WTC11 (cell line): ENCODE measurements around the gene ARHGAP29. TPM values are rescaled to one million over a fixed set of nuclear protein-coding genes. Genes with fewer than 3 reads are reported as not detected.

Experiments used
- ATAC-seq: fragments of 200-7000 bp; cut with Tn5 transposase; 2 replicates; pipeline ENCODE4 v1.10.0; 2021; ENCODE audit warnings: mild to moderate bottlenecking, moderate library complexity
- CTCF ChIA-PET: fragments of 300-600 bp; sonication (Branson Sonifier 250); formaldehyde crosslinking; loops from one replicate; lab custom pipeline; 2021; ENCODE audit warnings: antibody characterized with exemption; lab: Charles Lee
- POLR2A ChIA-PET: fragments of 350-600 bp; sonication (Branson Sonifier 250); formaldehyde crosslinking; loops from one replicate; lab custom pipeline; 2021; ENCODE audit warnings: antibody characterized with exemption; lab: Charles Lee
- DNase-seq: peaks from one replicate; pipeline ENCODE4 v3.0.0; 2021; ENCODE audit warnings: low spot score
- H3K27ac Mint-ChIP-seq: 2 replicates; pipeline ENCODE4 v1.8.0; 2021; ENCODE audit warnings: mixed read lengths
- H3K27me3 Mint-ChIP-seq: 2 replicates; pipeline ENCODE4 v1.8.0; 2021; ENCODE audit warnings: low read depth, mild to moderate bottlenecking, moderate library complexity, mixed read lengths
- H3K36me3 Mint-ChIP-seq: 2 replicates; pipeline ENCODE4 v1.8.0; 2021; ENCODE audit warnings: mixed read lengths
- H3K4me1 Mint-ChIP-seq: 2 replicates; pipeline ENCODE4 v1.8.0; 2022; ENCODE audit warnings: mixed read lengths
- H3K4me3 Mint-ChIP-seq: 2 replicates; pipeline ENCODE4 v1.8.0; 2021; ENCODE audit warnings: mild to moderate bottlenecking, moderate library complexity, mixed read lengths
- H3K9me3 Mint-ChIP-seq: 2 replicates; pipeline ENCODE4 v1.8.0; 2021; ENCODE audit warnings: mixed read lengths
- ETV6 ChIP-seq: sonication (generic); formaldehyde crosslinking; IDR thresholded peaks from 2 replicates; pipeline ENCODE4 v1.8.1; 2022; ENCODE audit warnings: mild to moderate bottlenecking, missing genetic modification reagents
- FOXJ3 ChIP-seq: sonication (generic); formaldehyde crosslinking; IDR thresholded peaks from 2 replicates; pipeline ENCODE4 v1.9.0; 2021; ENCODE audit warnings: missing genetic modification reagents, mild to moderate bottlenecking, borderline replicate concordance
- FOXP1 ChIP-seq: sonication (generic); formaldehyde crosslinking; IDR thresholded peaks from 2 replicates; pipeline ENCODE4 v1.8.0; 2022; ENCODE audit warnings: missing genetic modification reagents, mild to moderate bottlenecking, moderate library complexity, borderline replicate concordance
- GRHL2 ChIP-seq: fragments of 250-450 bp; sonication (Bioruptor Pico); IDR thresholded peaks from 2 replicates; pipeline ENCODE4 v1.8.0; 2022; ENCODE audit warnings: mild to moderate bottlenecking, moderate library complexity; ENCODE audit not compliant: insufficient replicate concordance, severe bottlenecking
- JUN ChIP-seq: sonication (generic); formaldehyde crosslinking; IDR thresholded peaks from 2 replicates; pipeline ENCODE4 v1.8.0; 2023; ENCODE audit warnings: mild to moderate bottlenecking, missing genetic modification reagents
- NR1H2 ChIP-seq: sonication (generic); formaldehyde crosslinking; IDR thresholded peaks from 2 replicates; pipeline ENCODE4 v1.9.0; 2021; ENCODE audit warnings: mild to moderate bottlenecking, moderate library complexity, missing genetic modification reagents
- NR3C1 ChIP-seq: sonication (generic); formaldehyde crosslinking; conservative IDR thresholded peaks from 2 replicates; pipeline ENCODE4 v1.8.1; 2023; ENCODE audit warnings: low read depth, mild to moderate bottlenecking, missing genetic modification reagents
- RELA ChIP-seq: sonication (generic); formaldehyde crosslinking; IDR thresholded peaks from 2 replicates; pipeline ENCODE4 v1.8.1; 2022; ENCODE audit warnings: missing genetic modification reagents, mild to moderate bottlenecking, borderline replicate concordance
- SMAD4 ChIP-seq: sonication (generic); formaldehyde crosslinking; IDR thresholded peaks from 2 replicates; pipeline ENCODE4 v1.8.0; 2022; ENCODE audit warnings: mild to moderate bottlenecking, missing genetic modification reagents
- SOX15 ChIP-seq: fragments of 250-450 bp; sonication (Bioruptor Pico); IDR thresholded peaks from 2 replicates; pipeline ENCODE4 v1.9.0; 2021; ENCODE audit warnings: mild to moderate bottlenecking
- ZNF219 ChIP-seq: sonication (generic); formaldehyde crosslinking; IDR thresholded peaks from 2 replicates; pipeline ENCODE4 v1.8.0; 2023; ENCODE audit warnings: missing genetic modification reagents, mild to moderate bottlenecking, borderline replicate concordance
- ZNF423 ChIP-seq: fragments of 250-450 bp; sonication (Bioruptor Pico); IDR thresholded peaks from 2 replicates; pipeline ENCODE4 v2.1.2; 2022; ENCODE audit warnings: mild to moderate bottlenecking, moderate library complexity
- total RNA-seq: library from RNA; stranded (reverse); gene quantifications from 3 replicates; pipeline ENCODE4 v1.2.3, GENCODE V29; 2021
- TF ChIP-seq, protein P1 (sequence below): sonication (generic); formaldehyde crosslinking; IDR thresholded peaks from 2 replicates; pipeline ENCODE4 v1.8.1; 2022; ENCODE audit warnings: low read depth, mild to moderate bottlenecking, moderate library complexity, missing genetic modification reagents, borderline replicate concordance
- TF ChIP-seq, protein P2 (sequence below): sonication (generic); formaldehyde crosslinking; IDR thresholded peaks from 2 replicates; pipeline ENCODE4 v1.8.0; 2022; ENCODE audit warnings: mild to moderate bottlenecking, missing genetic modification reagents
- TF ChIP-seq, protein P3 (sequence below): fragments of 250-450 bp; sonication (Bioruptor Pico); IDR thresholded peaks from 2 replicates; pipeline ENCODE4 v1.9.0; 2021; ENCODE audit warnings: mild to moderate bottlenecking
- TF ChIP-seq, protein P4 (sequence below): sonication (generic); formaldehyde crosslinking; IDR thresholded peaks from 2 replicates; pipeline ENCODE4 v1.8.0; 2022; ENCODE audit warnings: mild to moderate bottlenecking, missing genetic modification reagents
- TF ChIP-seq, protein P5 (sequence below): sonication (generic); formaldehyde crosslinking; IDR thresholded peaks from 2 replicates; pipeline ENCODE4 v1.8.0; 2023; ENCODE audit warnings: mild to moderate bottlenecking, missing genetic modification reagents
- TF ChIP-seq, protein P6 (sequence below): fragments of 250-450 bp; sonication (Bioruptor Pico); IDR thresholded peaks from 2 replicates; pipeline ENCODE4 v1.9.0; 2021; ENCODE audit warnings: mild to moderate bottlenecking, borderline replicate concordance
- TF ChIP-seq, protein P7 (sequence below): fragments of 250-450 bp; sonication (Bioruptor Pico); IDR thresholded peaks from 2 replicates; pipeline ENCODE4 v1.9.0; 2021; ENCODE audit warnings: moderate library complexity, mild to moderate bottlenecking, inconsistent platforms, borderline replicate concordance
- TF ChIP-seq, protein P8 (sequence below): sonication (generic); formaldehyde crosslinking; IDR thresholded peaks from 2 replicates; pipeline ENCODE4 v1.8.0; 2022; ENCODE audit warnings: mild to moderate bottlenecking, missing genetic modification reagents
- TF ChIP-seq, protein P9 (sequence below): sonication (generic); formaldehyde crosslinking; IDR thresholded peaks from 2 replicates; pipeline ENCODE4 v1.8.1; 2023; ENCODE audit warnings: mild to moderate bottlenecking, missing genetic modification reagents

ARHGAP29 gene
- total RNA-seq, 1 experiment from 2014 or later: 6.6 TPM

DNA sequence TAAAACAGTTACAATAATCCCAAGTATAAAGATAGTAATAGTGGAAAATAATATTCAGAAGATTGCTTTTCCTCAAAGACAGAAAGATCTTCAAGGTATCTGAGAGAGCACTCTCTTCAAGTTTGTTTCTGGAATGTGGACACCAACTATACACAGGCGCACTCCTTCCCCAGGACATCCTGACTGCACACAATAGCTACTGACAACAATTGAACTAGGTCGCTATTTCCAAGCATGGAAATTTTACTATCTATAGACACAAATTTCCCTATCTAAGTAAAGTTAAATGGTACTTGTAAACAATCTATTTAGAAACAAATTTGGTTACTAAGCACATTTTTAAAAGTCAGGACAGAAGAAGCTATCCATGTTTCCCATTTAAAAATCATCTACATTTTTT, 19.1 kb downstream of the ARHGAP29 start (continued):
- TF ChIP-seq, protein P1, sequence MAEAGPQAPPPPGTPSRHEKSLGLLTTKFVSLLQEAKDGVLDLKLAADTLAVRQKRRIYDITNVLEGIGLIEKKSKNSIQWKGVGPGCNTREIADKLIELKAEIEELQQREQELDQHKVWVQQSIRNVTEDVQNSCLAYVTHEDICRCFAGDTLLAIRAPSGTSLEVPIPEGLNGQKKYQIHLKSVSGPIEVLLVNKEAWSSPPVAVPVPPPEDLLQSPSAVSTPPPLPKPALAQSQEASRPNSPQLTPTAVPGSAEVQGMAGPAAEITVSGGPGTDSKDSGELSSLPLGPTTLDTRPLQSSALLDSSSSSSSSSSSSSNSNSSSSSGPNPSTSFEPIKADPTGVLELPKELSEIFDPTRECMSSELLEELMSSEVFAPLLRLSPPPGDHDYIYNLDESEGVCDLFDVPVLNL (CRISPR knock-in tag): no peak
- TF ChIP-seq, protein P2, sequence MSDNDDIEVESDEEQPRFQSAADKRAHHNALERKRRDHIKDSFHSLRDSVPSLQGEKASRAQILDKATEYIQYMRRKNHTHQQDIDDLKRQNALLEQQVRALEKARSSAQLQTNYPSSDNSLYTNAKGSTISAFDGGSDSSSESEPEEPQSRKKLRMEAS: no peak
- TF ChIP-seq SMAD4 (CRISPR knock-in tag) (no peak), GRHL2 (CRISPR knock-in tag) (no peak), RELA (CRISPR knock-in tag) (no peak), ZNF219 (no peak), FOXJ3 (CRISPR knock-in tag) (no peak)
- TF ChIP-seq, all 79 proteins: peak for 0

DNA sequence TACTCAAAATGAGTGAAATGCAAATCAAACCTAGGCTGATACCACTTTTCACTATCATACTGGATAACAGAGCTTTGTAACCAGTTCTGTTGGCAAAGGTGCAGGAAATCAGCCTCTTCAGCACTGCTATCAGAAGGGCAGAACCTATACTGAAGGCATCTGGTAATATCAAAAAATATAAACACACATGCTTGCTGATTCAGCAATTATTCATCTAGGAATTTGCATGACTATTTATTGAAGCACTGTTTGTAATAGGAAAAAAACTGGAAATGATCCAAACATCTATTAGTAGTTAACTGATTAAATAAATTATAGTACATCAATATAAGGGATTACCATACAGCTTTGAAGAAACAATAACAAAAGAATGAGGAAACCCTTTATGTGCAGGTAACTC, 21.4 kb downstream of the ARHGAP29 start:
- Mint-ChIP-seq H3K9me3 (no peaks in the 10 kb centered on the region), H3K36me3 (no peaks in the 10 kb centered on the region), H3K4me3 (no peak overlapping the region), H3K27ac (no peak overlapping the region), H3K4me1 (peaks cover 8% of the 10 kb centered on the region), H3K27me3 (no peaks in the 10 kb centered on the region)
- TF ChIP-seq FOXP1 (CRISPR knock-in tag) (no peak), NR1H2 (CRISPR knock-in tag) (no peak), JUN (CRISPR knock-in tag) (no peak), NR3C1 (CRISPR knock-in tag) (no peak), ZNF423 (CRISPR knock-in tag) (no peak), ETV6 (CRISPR knock-in tag) (no peak), SOX15 (CRISPR knock-in tag) (no peak), ZNF219 (no peak), RELA (CRISPR knock-in tag) (no peak)
- TF ChIP-seq, protein P3, sequence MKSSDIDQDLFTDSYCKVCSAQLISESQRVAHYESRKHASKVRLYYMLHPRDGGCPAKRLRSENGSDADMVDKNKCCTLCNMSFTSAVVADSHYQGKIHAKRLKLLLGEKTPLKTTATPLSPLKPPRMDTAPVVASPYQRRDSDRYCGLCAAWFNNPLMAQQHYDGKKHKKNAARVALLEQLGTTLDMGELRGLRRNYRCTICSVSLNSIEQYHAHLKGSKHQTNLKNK (CRISPR knock-in tag): no peak
- TF ChIP-seq, protein P4, sequence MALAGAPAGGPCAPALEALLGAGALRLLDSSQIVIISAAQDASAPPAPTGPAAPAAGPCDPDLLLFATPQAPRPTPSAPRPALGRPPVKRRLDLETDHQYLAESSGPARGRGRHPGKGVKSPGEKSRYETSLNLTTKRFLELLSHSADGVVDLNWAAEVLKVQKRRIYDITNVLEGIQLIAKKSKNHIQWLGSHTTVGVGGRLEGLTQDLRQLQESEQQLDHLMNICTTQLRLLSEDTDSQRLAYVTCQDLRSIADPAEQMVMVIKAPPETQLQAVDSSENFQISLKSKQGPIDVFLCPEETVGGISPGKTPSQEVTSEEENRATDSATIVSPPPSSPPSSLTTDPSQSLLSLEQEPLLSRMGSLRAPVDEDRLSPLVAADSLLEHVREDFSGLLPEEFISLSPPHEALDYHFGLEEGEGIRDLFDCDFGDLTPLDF: no peak
- TF ChIP-seq, protein P5, sequence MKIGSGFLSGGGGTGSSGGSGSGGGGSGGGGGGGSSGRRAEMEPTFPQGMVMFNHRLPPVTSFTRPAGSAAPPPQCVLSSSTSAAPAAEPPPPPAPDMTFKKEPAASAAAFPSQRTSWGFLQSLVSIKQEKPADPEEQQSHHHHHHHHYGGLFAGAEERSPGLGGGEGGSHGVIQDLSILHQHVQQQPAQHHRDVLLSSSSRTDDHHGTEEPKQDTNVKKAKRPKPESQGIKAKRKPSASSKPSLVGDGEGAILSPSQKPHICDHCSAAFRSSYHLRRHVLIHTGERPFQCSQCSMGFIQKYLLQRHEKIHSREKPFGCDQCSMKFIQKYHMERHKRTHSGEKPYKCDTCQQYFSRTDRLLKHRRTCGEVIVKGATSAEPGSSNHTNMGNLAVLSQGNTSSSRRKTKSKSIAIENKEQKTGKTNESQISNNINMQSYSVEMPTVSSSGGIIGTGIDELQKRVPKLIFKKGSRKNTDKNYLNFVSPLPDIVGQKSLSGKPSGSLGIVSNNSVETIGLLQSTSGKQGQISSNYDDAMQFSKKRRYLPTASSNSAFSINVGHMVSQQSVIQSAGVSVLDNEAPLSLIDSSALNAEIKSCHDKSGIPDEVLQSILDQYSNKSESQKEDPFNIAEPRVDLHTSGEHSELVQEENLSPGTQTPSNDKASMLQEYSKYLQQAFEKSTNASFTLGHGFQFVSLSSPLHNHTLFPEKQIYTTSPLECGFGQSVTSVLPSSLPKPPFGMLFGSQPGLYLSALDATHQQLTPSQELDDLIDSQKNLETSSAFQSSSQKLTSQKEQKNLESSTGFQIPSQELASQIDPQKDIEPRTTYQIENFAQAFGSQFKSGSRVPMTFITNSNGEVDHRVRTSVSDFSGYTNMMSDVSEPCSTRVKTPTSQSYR (CRISPR knock-in tag): no peak
- TF ChIP-seq, protein P6, sequence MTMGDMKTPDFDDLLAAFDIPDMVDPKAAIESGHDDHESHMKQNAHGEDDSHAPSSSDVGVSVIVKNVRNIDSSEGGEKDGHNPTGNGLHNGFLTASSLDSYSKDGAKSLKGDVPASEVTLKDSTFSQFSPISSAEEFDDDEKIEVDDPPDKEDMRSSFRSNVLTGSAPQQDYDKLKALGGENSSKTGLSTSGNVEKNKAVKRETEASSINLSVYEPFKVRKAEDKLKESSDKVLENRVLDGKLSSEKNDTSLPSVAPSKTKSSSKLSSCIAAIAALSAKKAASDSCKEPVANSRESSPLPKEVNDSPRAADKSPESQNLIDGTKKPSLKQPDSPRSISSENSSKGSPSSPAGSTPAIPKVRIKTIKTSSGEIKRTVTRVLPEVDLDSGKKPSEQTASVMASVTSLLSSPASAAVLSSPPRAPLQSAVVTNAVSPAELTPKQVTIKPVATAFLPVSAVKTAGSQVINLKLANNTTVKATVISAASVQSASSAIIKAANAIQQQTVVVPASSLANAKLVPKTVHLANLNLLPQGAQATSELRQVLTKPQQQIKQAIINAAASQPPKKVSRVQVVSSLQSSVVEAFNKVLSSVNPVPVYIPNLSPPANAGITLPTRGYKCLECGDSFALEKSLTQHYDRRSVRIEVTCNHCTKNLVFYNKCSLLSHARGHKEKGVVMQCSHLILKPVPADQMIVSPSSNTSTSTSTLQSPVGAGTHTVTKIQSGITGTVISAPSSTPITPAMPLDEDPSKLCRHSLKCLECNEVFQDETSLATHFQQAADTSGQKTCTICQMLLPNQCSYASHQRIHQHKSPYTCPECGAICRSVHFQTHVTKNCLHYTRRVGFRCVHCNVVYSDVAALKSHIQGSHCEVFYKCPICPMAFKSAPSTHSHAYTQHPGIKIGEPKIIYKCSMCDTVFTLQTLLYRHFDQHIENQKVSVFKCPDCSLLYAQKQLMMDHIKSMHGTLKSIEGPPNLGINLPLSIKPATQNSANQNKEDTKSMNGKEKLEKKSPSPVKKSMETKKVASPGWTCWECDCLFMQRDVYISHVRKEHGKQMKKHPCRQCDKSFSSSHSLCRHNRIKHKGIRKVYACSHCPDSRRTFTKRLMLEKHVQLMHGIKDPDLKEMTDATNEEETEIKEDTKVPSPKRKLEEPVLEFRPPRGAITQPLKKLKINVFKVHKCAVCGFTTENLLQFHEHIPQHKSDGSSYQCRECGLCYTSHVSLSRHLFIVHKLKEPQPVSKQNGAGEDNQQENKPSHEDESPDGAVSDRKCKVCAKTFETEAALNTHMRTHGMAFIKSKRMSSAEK (CRISPR knock-in tag): no peak
- TF ChIP-seq, protein P7, sequence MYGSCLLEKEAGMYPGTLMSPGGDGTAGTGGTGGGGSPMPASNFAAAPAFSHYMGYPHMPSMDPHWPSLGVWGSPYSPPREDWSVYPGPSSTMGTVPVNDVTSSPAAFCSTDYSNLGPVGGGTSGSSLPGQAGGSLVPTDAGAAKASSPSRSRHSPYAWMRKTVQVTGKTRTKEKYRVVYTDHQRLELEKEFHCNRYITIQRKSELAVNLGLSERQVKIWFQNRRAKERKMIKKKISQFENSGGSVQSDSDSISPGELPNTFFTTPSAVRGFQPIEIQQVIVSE (CRISPR knock-in tag): no peak
- TF ChIP-seq, protein P8, sequence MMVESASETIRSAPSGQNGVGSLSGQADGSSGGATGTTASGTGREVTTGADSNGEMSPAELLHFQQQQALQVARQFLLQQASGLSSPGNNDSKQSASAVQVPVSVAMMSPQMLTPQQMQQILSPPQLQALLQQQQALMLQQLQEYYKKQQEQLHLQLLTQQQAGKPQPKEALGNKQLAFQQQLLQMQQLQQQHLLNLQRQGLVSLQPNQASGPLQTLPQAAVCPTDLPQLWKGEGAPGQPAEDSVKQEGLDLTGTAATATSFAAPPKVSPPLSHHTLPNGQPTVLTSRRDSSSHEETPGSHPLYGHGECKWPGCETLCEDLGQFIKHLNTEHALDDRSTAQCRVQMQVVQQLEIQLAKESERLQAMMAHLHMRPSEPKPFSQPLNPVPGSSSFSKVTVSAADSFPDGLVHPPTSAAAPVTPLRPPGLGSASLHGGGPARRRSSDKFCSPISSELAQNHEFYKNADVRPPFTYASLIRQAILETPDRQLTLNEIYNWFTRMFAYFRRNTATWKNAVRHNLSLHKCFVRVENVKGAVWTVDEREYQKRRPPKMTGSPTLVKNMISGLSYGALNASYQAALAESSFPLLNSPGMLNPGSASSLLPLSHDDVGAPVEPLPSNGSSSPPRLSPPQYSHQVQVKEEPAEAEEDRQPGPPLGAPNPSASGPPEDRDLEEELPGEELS (CRISPR knock-in tag): no peak
- TF ChIP-seq, protein P9, sequence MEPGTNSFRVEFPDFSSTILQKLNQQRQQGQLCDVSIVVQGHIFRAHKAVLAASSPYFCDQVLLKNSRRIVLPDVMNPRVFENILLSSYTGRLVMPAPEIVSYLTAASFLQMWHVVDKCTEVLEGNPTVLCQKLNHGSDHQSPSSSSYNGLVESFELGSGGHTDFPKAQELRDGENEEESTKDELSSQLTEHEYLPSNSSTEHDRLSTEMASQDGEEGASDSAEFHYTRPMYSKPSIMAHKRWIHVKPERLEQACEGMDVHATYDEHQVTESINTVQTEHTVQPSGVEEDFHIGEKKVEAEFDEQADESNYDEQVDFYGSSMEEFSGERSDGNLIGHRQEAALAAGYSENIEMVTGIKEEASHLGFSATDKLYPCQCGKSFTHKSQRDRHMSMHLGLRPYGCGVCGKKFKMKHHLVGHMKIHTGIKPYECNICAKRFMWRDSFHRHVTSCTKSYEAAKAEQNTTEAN (CRISPR knock-in tag): no peak
- ATAC-seq: no peak
- ChIA-PET POLR2A (no interaction called here), CTCF (no interaction called here)
- DNase-seq: no peak
